Ascending aorta (tissue), 2 donors: ENCODE results near the gene SLC27A2. TPM values are rescaled to one million over a fixed set of nuclear protein-coding genes. Genes with fewer than 3 reads are reported as not detected.

Source experiments
- DNase-seq, 2 donors: peaks; one replicate each; pipeline ENCODE4 v3.0.0-alpha.2; 2019; ENCODE audit warnings: low spot score in 2 of 2
- H3K27ac ChIP-seq, 2 donors: fragments of 200-600 bp; sonication (generic); one replicate each; pipeline ENCODE4 v1.5.1; 2016 to 2017; ENCODE audit warnings: mild to moderate bottlenecking in 1 of 2
- H3K27me3 ChIP-seq: fragments of 200-600 bp; sonication (generic); one replicate; pipeline ENCODE4 v1.5.1; 2017
- H3K36me3 ChIP-seq, 2 donors: fragments of 200-600 bp; sonication (generic); one replicate each; pipeline ENCODE4 v1.5.1; 2016
- H3K4me1 ChIP-seq, 2 donors: fragments of 200-600 bp; sonication (generic); one replicate each; pipeline ENCODE4 v1.5.1; 2016 to 2017; ENCODE audit warnings: mild to moderate bottlenecking in 1 of 2
- H3K4me3 ChIP-seq, 2 donors: fragments of 200-600 bp; sonication (generic); one replicate each; pipeline ENCODE4 v1.5.1; 2016 to 2017; ENCODE audit warnings: mild to moderate bottlenecking in 1 of 2
- H3K9me3 ChIP-seq, 2 donors: fragments of 200-600 bp; sonication (generic); one replicate each; pipeline ENCODE4 v1.5.1; 2016
- CTCF ChIP-seq, 3 experiments: fragments of 200-600 bp in 2 of 3; fragments of 450-650 bp in 1 of 3; sonication (generic) in 2 of 3; IDR thresholded peaks; one replicate each; pipeline ENCODE4 v1.5.1; 2016 to 2019; ENCODE audit warnings: antibody characterized with exemption in 3 of 3, mild to moderate bottlenecking in 1 of 3, moderate library complexity in 1 of 3
- intact Hi-C: fragments of 100-400 bp; cut with DNase I; formaldehyde crosslinking; loops from one replicate; pipeline ENCODE4 v1.15.1; 2023
- total RNA-seq: library from RNA; depleted of rRNA; stranded (reverse); fragments of >200 nt; gene quantifications from one replicate; pipeline ENCODE4 v1.1.0, GENCODE V29; 2016

SLC27A2 gene
- total RNA-seq, 1 donor from 2014 or later: not detected

GRCh38 chr15:50277370-50277769, 95.4 kb downstream of the SLC27A2 start:
- Histone ChIP-seq H3K4me3 (no peak overlapping the region), H3K9me3 (no peaks in the 10 kb centered on the region), H3K27me3 (no peaks in the 10 kb centered on the region), H3K36me3 (peaks cover 0 to 5% of the 10 kb centered on the region in 2 donors), H3K27ac (no peak overlapping the region), H3K4me1 (no peaks in the 10 kb centered on the region)
- TF ChIP-seq CTCF (IDR thresholded peaks at IDR 0.05): no peak
- intact Hi-C loops: no loop called here
- no peak for DNase-seq

GRCh38 chr15:50278496-50278895, 96.5 kb downstream of the SLC27A2 start:
- Histone ChIP-seq H3K4me1 (no peaks in the 10 kb centered on the region), H3K27ac (no peak overlapping the region), H3K36me3 (peaks cover 0 to 5% of the 10 kb centered on the region in 2 donors), H3K9me3 (no peaks in the 10 kb centered on the region), H3K27me3 (no peaks in the 10 kb centered on the region), H3K4me3 (no peak overlapping the region)
- no peak for TF ChIP-seq CTCF (IDR thresholded peaks at IDR 0.05)
- intact Hi-C loops: no loop called here
- DNase-seq: no peak

- intact Hi-C loops: no loop called here
Observed at GRCh38 chr15:50280271-50280670, 98.3 kb downstream of the SLC27A2 start.

GRCh38 chr15:50281427-50281826, 99.4 kb downstream of the SLC27A2 start:
- H3K27me3 ChIP-seq: no peaks in the 10 kb centered on the region
- no peaks in the 10 kb centered on the region for H3K9me3 ChIP-seq
- no peak for DNase-seq
- no peak overlapping the region for H3K4me3 ChIP-seq
- intact Hi-C loops: no loop called here
- no peak for TF ChIP-seq CTCF (IDR thresholded peaks at IDR 0.05)
- H3K36me3 ChIP-seq: peaks cover 5 to 10% of the 10 kb centered on the region in 2 donors
- H3K4me1 ChIP-seq: no peaks in the 10 kb centered on the region
- no peak overlapping the region for H3K27ac ChIP-seq

More at GRCh38 chr15:50280271-50280670, 98.3 kb downstream of the SLC27A2 start:
- no peak for TF ChIP-seq CTCF (IDR thresholded peaks at IDR 0.05)
- Histone ChIP-seq H3K36me3 (peaks cover 4 to 5% of the 10 kb centered on the region in 2 donors), H3K27me3 (no peaks in the 10 kb centered on the region), H3K27ac (no peak overlapping the region), H3K4me1 (no peaks in the 10 kb centered on the region), H3K9me3 (no peaks in the 10 kb centered on the region), H3K4me3 (no peak overlapping the region)
- DNase-seq: no peak

Other genes with a start within 250 kb of the SLC27A2 start
- 15.1 TPM for gene ATP8B4, start 63.0 kb upstream of the SLC27A2 start, total RNA-seq
- gene HDC, start 83.5 kb downstream of the SLC27A2 start, total RNA-seq: not detected
- gene GABPB1, start 173.0 kb downstream of the SLC27A2 start, total RNA-seq: 10.9 TPM
- 34.5 TPM for gene USP8, start 242.2 kb downstream of the SLC27A2 start, total RNA-seq